HL-60 (cell line): ENCODE measurements around the gene ROPN1.

Experiments
- DNase-seq, 2 experiments: peaks; one replicate each; pipeline ENCODE4 v3.0.0-alpha.2; 2010 to 2020; ENCODE audit warnings: low read depth in 1 of 2, low spot score in 1 of 2
- H3K27ac ChIP-seq: fragments of 250-450 bp; sonication (Bioruptor Pico); replicated peaks from 2 replicates; pipeline ENCODE4 v1.5.1; 2020; ENCODE audit warnings: mild to moderate bottlenecking, moderate library complexity
- H3K27me3 ChIP-seq: fragments of 250-450 bp; sonication (Bioruptor Pico); 2 replicates; pipeline ENCODE4 v1.5.1; 2021; ENCODE audit warnings: mild to moderate bottlenecking, moderate library complexity; ENCODE audit not compliant: insufficient read depth, poor library complexity, severe bottlenecking
- H3K4me3 ChIP-seq: replicated peaks from 2 replicates; pipeline ENCODE4 v1.5.1; 2011; ENCODE audit warnings: mild to moderate bottlenecking, control low read depth, low read length; ENCODE audit not compliant: insufficient read depth
- CTCF ChIP-seq: IDR thresholded peaks from one replicate; pipeline ENCODE4 v1.5.1; 2011; ENCODE audit warnings: low read length, control low read depth, inconsistent platforms; ENCODE audit not compliant: insufficient read depth
- GABPA ChIP-seq: IDR thresholded peaks from 2 replicates; pipeline ENCODE4 v1.6.1; 2012; ENCODE audit warnings: low read depth
- POLR2AphosphoS5 ChIP-seq: IDR thresholded peaks from 2 replicates; pipeline ENCODE4 v1.6.1; 2012; ENCODE audit warnings: low read depth

ROPN1 gene

GRCh38 chr3:123919353-123919752, 72.6 kb downstream of the ROPN1 start:
- Histone ChIP-seq H3K27ac (no peak overlapping the region), H3K27me3 (no peaks in the 10 kb centered on the region), H3K4me3 (no peak overlapping the region)
- TF ChIP-seq POLR2AphosphoS5, result no peak
- TF ChIP-seq GABPA, result no peak
- TF ChIP-seq CTCF, result no peak
- no peak for DNase-seq
